H1 (cell line): ENCODE measurements around the gene NOS1AP. TPM values are rescaled to one million over a fixed set of nuclear protein-coding genes. Genes with fewer than 3 reads are reported as not detected.

Source experiments
- HDAC6 ChIP-seq: IDR thresholded peaks from one replicate; pipeline ENCODE4 v1.7.1; 2012; ENCODE audit warnings: low read depth, mild to moderate bottlenecking, inconsistent platforms, low read length, moderate library complexity
- SP2 ChIP-seq: IDR thresholded peaks from 2 replicates; pipeline ENCODE4 v1.6.1; 2012; ENCODE audit warnings: mild to moderate bottlenecking, low read length, inconsistent platforms
- TAF1 ChIP-seq: IDR thresholded peaks from 2 replicates; pipeline ENCODE4 v1.6.1; 2011; ENCODE audit warnings: mild to moderate bottlenecking, low read depth, low read length
- TAF7 ChIP-seq: optimal IDR thresholded peaks from 2 replicates; pipeline ENCODE3; 2011; ENCODE audit warnings: low read depth, mild to moderate bottlenecking, inconsistent platforms, low read length, moderate library complexity, borderline replicate concordance
- TEAD4 ChIP-seq: IDR thresholded peaks from 2 replicates; pipeline ENCODE4 v1.6.1; 2012; ENCODE audit warnings: low read depth, low read length, inconsistent platforms, mixed read lengths
- polyA plus RNA-seq, 7 experiments: library from polyadenylated mRNA; depleted of rRNA in 3 of 7; stranded (reverse) in 5 of 7; unstranded in 2 of 7; fragments of >200 nt in 5 of 7; fragments of 200-250 nt in 2 of 7; gene quantifications; 1 replicate in 5 of 7; 2 replicates in 1 of 7; 4 replicates in 1 of 7; pipeline versions ENCODE4 v1.2.1 to v1.2.3, GENCODE V29; 2011 to 2013; ENCODE audit warnings: missing spikeins in 2 of 7, mixed read lengths in 2 of 7
- total RNA-seq: library from RNA; stranded (reverse); fragmentation: NEBNext Ultra II Directional; extraction: Animal tissue kit (Norgen Biotek cat#: 25700); gene quantifications from 2 replicates; pipeline ENCODE4 v1.2.1, GENCODE V29; 2021

NOS1AP gene
- total and polyA plus RNA-seq, 2 of the 8 experiments (the other 6 are each of a cell fraction or from before 2014, with no cell fraction given) = 2.4 to 12.1 TPM

DNA sequence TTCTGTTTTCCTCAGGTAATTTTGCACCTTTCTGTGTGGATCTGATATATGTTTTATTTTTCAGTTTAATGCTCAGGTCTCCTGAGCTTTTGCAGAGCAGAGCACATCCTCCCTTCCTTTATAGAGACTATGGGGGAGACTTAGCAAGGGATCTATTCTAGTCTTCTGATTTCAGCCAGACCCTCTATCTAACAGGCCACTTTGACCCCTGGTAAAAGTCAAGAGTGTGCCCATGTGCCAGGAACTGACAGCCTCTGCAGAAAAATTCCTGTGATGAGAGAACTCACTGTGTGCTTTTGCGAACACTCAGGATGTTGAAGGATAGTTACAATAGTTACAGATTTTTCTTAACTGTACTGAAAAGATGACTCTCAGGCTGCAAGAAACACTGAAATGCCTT is 123.3 kb downstream of the NOS1AP start (continued):
- TF ChIP-seq TAF7 (no peak), SP2 (no peak), TEAD4 (no peak), HDAC6 (no peak), TAF1 (no peak)
